SH-SY5Y (cell line): Measurements from ENCODE around the gene TATDN2.

Source experiments
- GATA2 ChIP-seq: IDR thresholded peaks from 2 replicates; pipeline ENCODE4 v1.6.1; 2011; ENCODE audit warnings: mild to moderate bottlenecking, low read depth, low read length
- GATA3 ChIP-seq: IDR thresholded peaks from 2 replicates; pipeline ENCODE4 v1.6.1; 2011; ENCODE audit warnings: low read depth, mild to moderate bottlenecking, low read length, moderate library complexity

DNA sequence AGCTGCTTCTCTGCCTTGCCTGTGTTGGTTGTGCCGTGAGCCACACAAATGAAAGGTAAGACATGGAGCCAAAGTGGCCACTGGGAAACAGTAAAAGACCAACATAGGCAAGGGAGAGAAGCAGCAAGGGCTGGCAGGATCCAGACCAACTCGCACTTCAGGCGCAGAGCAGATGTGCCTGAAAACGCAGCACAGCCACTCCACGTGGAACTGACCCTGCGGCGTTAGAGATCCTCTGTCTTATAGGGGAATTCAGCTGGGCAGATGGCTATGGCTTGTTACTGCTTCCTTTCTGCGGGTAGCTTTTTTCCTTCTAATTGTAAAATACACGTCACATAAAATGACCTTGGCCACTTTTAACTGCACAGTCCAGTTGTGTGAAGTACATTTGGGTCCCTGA lies 54.8 kb downstream of the TATDN2 start:
- no peak for TF ChIP-seq GATA2
- TF ChIP-seq GATA3 = no peak
